Measurements from ENCODE around the gene EXOC6. TPM values are rescaled to one million over a fixed set of nuclear protein-coding genes. Genes with fewer than 3 reads are reported as not detected.

The EXOC6 gene
- polyA plus RNA-seq, 1 donor from 2014 or later, result 26.3 TPM

DNA sequence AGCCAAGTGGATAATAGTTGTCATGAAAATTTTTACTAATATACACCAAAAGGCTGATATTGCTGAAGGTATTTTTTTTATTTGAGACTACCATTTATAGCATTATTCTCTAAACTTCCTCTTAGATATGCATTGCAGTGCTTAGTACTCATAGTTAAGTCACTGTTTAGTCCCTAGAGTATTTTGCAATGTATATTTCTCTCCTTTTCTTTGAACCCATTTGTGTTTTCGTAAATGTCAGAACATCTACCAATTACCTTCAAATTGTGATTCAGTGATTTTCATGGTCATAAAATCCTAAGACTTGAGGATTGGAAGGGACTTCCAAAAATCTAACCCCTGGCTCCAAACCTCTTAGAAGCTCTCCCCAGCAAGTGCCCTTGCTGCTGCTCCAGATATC is 190.8 kb downstream of the EXOC6 start:
- no peaks in the 10 kb centered on the region for H4K20me1 ChIP-seq (ENCODE audit: insufficient read depth)
- no peaks in the 10 kb centered on the region for H3K27me3 ChIP-seq (ENCODE audit: insufficient read depth, low read depth, low read length)
- H3F3A ChIP-seq (ENCODE audit: insufficient read depth, low read length, poor library complexity, severe bottlenecking), result no peaks in the 10 kb centered on the region
- no peaks in the 10 kb centered on the region for H3K36me3 ChIP-seq (ENCODE audit: insufficient read depth, low read length)
- H3K9me3 ChIP-seq (ENCODE audit: low read length), result no peaks in the 10 kb centered on the region
- no peak overlapping the region for H3K4me2 ChIP-seq (ENCODE audit: low read length)
- TF ChIP-seq MXI1 (conservative IDR thresholded peaks at IDR 0.05; ENCODE audit: poor library complexity, severe bottlenecking) (no peak), EZH2 (IDR thresholded peaks at IDR 0.05; ENCODE audit: borderline replicate concordance, insufficient read depth, low read length, poor library complexity, severe bottlenecking) (no peak), TAF1 (IDR thresholded peaks at IDR 0.05; ENCODE audit: low read depth) (no peak), EP300 (conservative IDR thresholded peaks at IDR 0.05; ENCODE audit: poor library complexity, severe bottlenecking) (no peak), POLR2AphosphoS5 (IDR thresholded peaks at IDR 0.05) (no peak), RAD21 (conservative IDR thresholded peaks at IDR 0.05) (no peak), SMC3 (conservative IDR thresholded peaks at IDR 0.05; ENCODE audit: poor library complexity) (no peak)
- TF ChIP-seq, protein P1, sequence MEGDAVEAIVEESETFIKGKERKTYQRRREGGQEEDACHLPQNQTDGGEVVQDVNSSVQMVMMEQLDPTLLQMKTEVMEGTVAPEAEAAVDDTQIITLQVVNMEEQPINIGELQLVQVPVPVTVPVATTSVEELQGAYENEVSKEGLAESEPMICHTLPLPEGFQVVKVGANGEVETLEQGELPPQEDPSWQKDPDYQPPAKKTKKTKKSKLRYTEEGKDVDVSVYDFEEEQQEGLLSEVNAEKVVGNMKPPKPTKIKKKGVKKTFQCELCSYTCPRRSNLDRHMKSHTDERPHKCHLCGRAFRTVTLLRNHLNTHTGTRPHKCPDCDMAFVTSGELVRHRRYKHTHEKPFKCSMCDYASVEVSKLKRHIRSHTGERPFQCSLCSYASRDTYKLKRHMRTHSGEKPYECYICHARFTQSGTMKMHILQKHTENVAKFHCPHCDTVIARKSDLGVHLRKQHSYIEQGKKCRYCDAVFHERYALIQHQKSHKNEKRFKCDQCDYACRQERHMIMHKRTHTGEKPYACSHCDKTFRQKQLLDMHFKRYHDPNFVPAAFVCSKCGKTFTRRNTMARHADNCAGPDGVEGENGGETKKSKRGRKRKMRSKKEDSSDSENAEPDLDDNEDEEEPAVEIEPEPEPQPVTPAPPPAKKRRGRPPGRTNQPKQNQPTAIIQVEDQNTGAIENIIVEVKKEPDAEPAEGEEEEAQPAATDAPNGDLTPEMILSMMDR (IDR thresholded peaks at IDR 0.05; ENCODE audit: poor library complexity, severe bottlenecking), result no peak
- TF ChIP-seq, protein P2, sequence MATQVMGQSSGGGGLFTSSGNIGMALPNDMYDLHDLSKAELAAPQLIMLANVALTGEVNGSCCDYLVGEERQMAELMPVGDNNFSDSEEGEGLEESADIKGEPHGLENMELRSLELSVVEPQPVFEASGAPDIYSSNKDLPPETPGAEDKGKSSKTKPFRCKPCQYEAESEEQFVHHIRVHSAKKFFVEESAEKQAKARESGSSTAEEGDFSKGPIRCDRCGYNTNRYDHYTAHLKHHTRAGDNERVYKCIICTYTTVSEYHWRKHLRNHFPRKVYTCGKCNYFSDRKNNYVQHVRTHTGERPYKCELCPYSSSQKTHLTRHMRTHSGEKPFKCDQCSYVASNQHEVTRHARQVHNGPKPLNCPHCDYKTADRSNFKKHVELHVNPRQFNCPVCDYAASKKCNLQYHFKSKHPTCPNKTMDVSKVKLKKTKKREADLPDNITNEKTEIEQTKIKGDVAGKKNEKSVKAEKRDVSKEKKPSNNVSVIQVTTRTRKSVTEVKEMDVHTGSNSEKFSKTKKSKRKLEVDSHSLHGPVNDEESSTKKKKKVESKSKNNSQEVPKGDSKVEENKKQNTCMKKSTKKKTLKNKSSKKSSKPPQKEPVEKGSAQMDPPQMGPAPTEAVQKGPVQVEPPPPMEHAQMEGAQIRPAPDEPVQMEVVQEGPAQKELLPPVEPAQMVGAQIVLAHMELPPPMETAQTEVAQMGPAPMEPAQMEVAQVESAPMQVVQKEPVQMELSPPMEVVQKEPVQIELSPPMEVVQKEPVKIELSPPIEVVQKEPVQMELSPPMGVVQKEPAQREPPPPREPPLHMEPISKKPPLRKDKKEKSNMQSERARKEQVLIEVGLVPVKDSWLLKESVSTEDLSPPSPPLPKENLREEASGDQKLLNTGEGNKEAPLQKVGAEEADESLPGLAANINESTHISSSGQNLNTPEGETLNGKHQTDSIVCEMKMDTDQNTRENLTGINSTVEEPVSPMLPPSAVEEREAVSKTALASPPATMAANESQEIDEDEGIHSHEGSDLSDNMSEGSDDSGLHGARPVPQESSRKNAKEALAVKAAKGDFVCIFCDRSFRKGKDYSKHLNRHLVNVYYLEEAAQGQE (IDR thresholded peaks at IDR 0.05; ENCODE audit: borderline replicate concordance), result no peak
- H3K79me2 ChIP-seq (replicated peaks; ENCODE audit: insufficient read depth, low read length), result no peaks in the 10 kb centered on the region
- no peaks in the 10 kb centered on the region for H3K9me2 ChIP-seq (ENCODE audit: insufficient read depth, low read length)
- H3K4me3 ChIP-seq (ENCODE audit: low read length), result no peak overlapping the region
- no peak overlapping the region for H3K27ac ChIP-seq (ENCODE audit: low read length)
- no peak overlapping the region for H3K9ac ChIP-seq (ENCODE audit: low read length)
- no peak overlapping the region for H2AFZ ChIP-seq (ENCODE audit: low read depth, low read length)

DNA sequence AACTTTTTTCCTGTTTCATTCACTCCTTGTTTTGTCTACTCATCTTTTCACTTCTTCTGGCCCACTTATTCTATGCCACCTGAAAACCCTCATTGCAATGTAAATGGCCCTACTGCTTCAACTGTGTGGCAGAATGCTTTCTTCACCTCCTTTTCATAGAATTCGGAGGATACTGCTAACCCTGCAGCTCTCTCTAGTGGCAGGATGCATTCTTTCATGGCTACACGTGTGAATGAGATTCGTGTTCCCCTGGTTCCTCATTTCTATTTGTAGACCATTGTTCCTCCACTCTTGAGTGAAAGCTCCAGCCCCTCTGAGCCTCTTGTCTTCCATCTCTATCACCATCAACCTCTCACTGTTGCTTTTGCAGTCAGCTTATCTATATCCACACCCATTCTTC is 191.4 kb downstream of the EXOC6 start:
- H4K20me1 ChIP-seq (ENCODE audit: insufficient read depth), result no peaks in the 10 kb centered on the region
- H3K9me2 ChIP-seq (ENCODE audit: insufficient read depth, low read length), result no peaks in the 10 kb centered on the region
- no peak overlapping the region for H2AFZ ChIP-seq (ENCODE audit: low read depth, low read length)
- no peak overlapping the region for H3K27ac ChIP-seq (ENCODE audit: low read length)
- no peak for TF ChIP-seq TAF1 (IDR thresholded peaks at IDR 0.05; ENCODE audit: low read depth)
- TF ChIP-seq, protein P1 (IDR thresholded peaks at IDR 0.05; ENCODE audit: poor library complexity, severe bottlenecking), result no peak
- TF ChIP-seq SMC3 (conservative IDR thresholded peaks at IDR 0.05; ENCODE audit: poor library complexity), result no peak
- no peak for TF ChIP-seq POLR2AphosphoS5 (IDR thresholded peaks at IDR 0.05)
- no peak for TF ChIP-seq EZH2 (IDR thresholded peaks at IDR 0.05; ENCODE audit: borderline replicate concordance, insufficient read depth, low read length, poor library complexity, severe bottlenecking)
- no peak for TF ChIP-seq RAD21 (conservative IDR thresholded peaks at IDR 0.05)
- TF ChIP-seq MXI1 (conservative IDR thresholded peaks at IDR 0.05; ENCODE audit: poor library complexity, severe bottlenecking), result no peak
- TF ChIP-seq, protein P2 (IDR thresholded peaks at IDR 0.05; ENCODE audit: borderline replicate concordance), result no peak
- TF ChIP-seq EP300 (conservative IDR thresholded peaks at IDR 0.05; ENCODE audit: poor library complexity, severe bottlenecking), result no peak
- H3F3A ChIP-seq (ENCODE audit: insufficient read depth, low read length, poor library complexity, severe bottlenecking), result no peaks in the 10 kb centered on the region
- H3K4me3 ChIP-seq (ENCODE audit: low read length), result no peak overlapping the region
- H3K79me2 ChIP-seq (replicated peaks; ENCODE audit: insufficient read depth, low read length), result no peaks in the 10 kb centered on the region
- H3K27me3 ChIP-seq (ENCODE audit: insufficient read depth, low read depth, low read length), result no peaks in the 10 kb centered on the region
- no peaks in the 10 kb centered on the region for H3K9me3 ChIP-seq (ENCODE audit: low read length)
- H3K9ac ChIP-seq (ENCODE audit: low read length), result no peak overlapping the region
- H3K4me2 ChIP-seq (ENCODE audit: low read length), result no peak overlapping the region
- no peaks in the 10 kb centered on the region for H3K36me3 ChIP-seq (ENCODE audit: insufficient read depth, low read length)

Measured in neural cell (in vitro differentiated cells).